Lung (tissue), 12 donors: Measurements from ENCODE around the gene PTPRD. TPM values are rescaled to one million over a fixed set of nuclear protein-coding genes. Genes with fewer than 3 reads are reported as not detected.

Experiments
- ATAC-seq: fragments of 200-7000 bp; cut with Tn5 transposase; one replicate; pipeline ENCODE4 v1.9.1; 2020; ENCODE audit warnings: moderate number of reproducible peaks; ENCODE audit not compliant: insufficient read depth, low FRiP score
- DNase-seq, 3 donors: peaks; one replicate each; pipeline ENCODE4 v3.0.0-alpha.2; 2013 to 2017
- H3K27ac ChIP-seq, 2 donors: one replicate each; pipeline ENCODE4 v1.5.1; 2013; ENCODE audit warnings: mild to moderate bottlenecking in 2 of 2, moderate library complexity in 2 of 2, control low read depth in 1 of 2, inconsistent platforms in 1 of 2, low read depth in 1 of 2, low read length in 1 of 2
- H3K27me3 ChIP-seq, 3 donors: one replicate each; pipeline ENCODE4 v1.5.1; 2013; ENCODE audit warnings: low read length in 2 of 3; ENCODE audit not compliant: control insufficient read depth in 3 of 3, insufficient read depth in 3 of 3
- H3K36me3 ChIP-seq, 4 donors: one replicate each; pipeline ENCODE4 v1.5.1; 2013; ENCODE audit warnings: low read length in 4 of 4, mild to moderate bottlenecking in 1 of 4, moderate library complexity in 1 of 4; ENCODE audit not compliant: control insufficient read depth in 4 of 4, insufficient read depth in 4 of 4
- H3K4me1 ChIP-seq, 5 donors: one replicate each; pipeline ENCODE4 v1.5.1; 2013; ENCODE audit warnings: low read length in 5 of 5, mild to moderate bottlenecking in 2 of 5, moderate library complexity in 1 of 5; ENCODE audit not compliant: control insufficient read depth in 5 of 5, insufficient read depth in 5 of 5
- H3K4me3 ChIP-seq: one replicate; pipeline ENCODE4 v1.5.1; 2013; ENCODE audit warnings: mild to moderate bottlenecking, control low read depth, moderate library complexity
- H3K9ac ChIP-seq, 2 donors: one replicate each; pipeline ENCODE4 v1.5.1; 2013; ENCODE audit warnings: low read length in 2 of 2, control low read depth in 1 of 2; ENCODE audit not compliant: insufficient read depth in 1 of 2
- H3K9me3 ChIP-seq, 4 donors: one replicate each; pipeline ENCODE4 v1.5.1; 2013; ENCODE audit warnings: low read length in 3 of 4, mild to moderate bottlenecking in 1 of 4, moderate library complexity in 1 of 4; ENCODE audit not compliant: control insufficient read depth in 4 of 4, insufficient read depth in 3 of 4
- CTCF ChIP-seq: IDR thresholded peaks from 2 replicates; pipeline ENCODE4 v1.5.1; 2012; ENCODE audit warnings: mild to moderate bottlenecking; ENCODE audit errors: control extremely low read depth, extremely low read depth
- WGBS, 2 donors: extraction: QIAGEN DNeasy Blood & Tissue Kit; methylation state at CpG; one replicate each; pipeline ENCODE4 v1.1.7; 2013; 5-methylcytosine and 5-hydroxymethylcytosine counted together
- polyA plus RNA-seq, 2 donors: library from polyadenylated mRNA; stranded (reverse); fragments of 200-250 nt; gene quantifications; one replicate each; pipeline ENCODE4 v1.2.1, GENCODE V29; 2013
- total RNA-seq, 2 donors: library from RNA; depleted of rRNA in 1 of 2; stranded (reverse); fragments of >200 nt in 1 of 2; gene quantifications; one replicate each; pipeline ENCODE4 v1.2.1, GENCODE V29; 2014 to 2021
- donor health status: control.
- donor health status: control.
- donor health status: Bipolar disorder and iron deficiency.
- donor health status: healthy.
- donor health status: DM: yes; HTN: yes; CAD: no.

Gene PTPRD
- total and polyA plus RNA-seq, 4 donors, result 1.9 to 145 (median 13.7) TPM

GRCh38 chr9:8600914-8601680, 2011.7 kb downstream of the PTPRD start:
- no peaks in the 10 kb centered on the region for H3K4me1 ChIP-seq
- H3K27ac ChIP-seq, result no peak overlapping the region
- peaks cover 0 to 2% (median 0%) of the 10 kb centered on the region in 4 donors for H3K9me3 ChIP-seq
- ATAC-seq (no peak), DNase-seq (no peak)
- H3K9ac ChIP-seq, result no peak overlapping the region
- no peaks in the 10 kb centered on the region for H3K27me3 ChIP-seq
- H3K4me3 ChIP-seq, result no peak overlapping the region
- TF ChIP-seq CTCF, result no peak
- WGBS, 2 donors, result 86 to 94% methylated on average over 4 of the region's 4 CpGs
- no peaks in the 10 kb centered on the region for H3K36me3 ChIP-seq

- H3K9me3 ChIP-seq, result peaks cover 0 to 2% (median 0%) of the 10 kb centered on the region in 4 donors
These were observed 2012.9 kb downstream of the PTPRD start for GRCh38 chr9:8599937-8600336.

GRCh38 chr9:8589476-8589875, 2023.3 kb downstream of the PTPRD start:
- no peak overlapping the region for H3K4me3 ChIP-seq
- no peak for DNase-seq
- H3K36me3 ChIP-seq, result peaks cover 0 to 2% (median 0%) of the 10 kb centered on the region in 4 donors
- ATAC-seq, result no peak
- no peak overlapping the region for H3K9ac ChIP-seq
- H3K27me3 ChIP-seq, result no peaks in the 10 kb centered on the region
- TF ChIP-seq CTCF, result no peak
- 86 to 92% methylated on average over 4 of the region's 4 CpGs for WGBS, 2 donors
- no peak overlapping the region for H3K27ac ChIP-seq
- H3K9me3 ChIP-seq, result peaks cover 0 to 2% (median 0%) of the 10 kb centered on the region in 4 donors
- no peaks in the 10 kb centered on the region for H3K4me1 ChIP-seq

More at GRCh38 chr9:8599937-8600336, 2012.9 kb downstream of the PTPRD start:
- 92 to 98% methylated on average over 5 of the region's 5 CpGs for WGBS, 2 donors
- Histone ChIP-seq H3K36me3 (no peaks in the 10 kb centered on the region), H3K4me3 (no peak overlapping the region), H3K27me3 (no peaks in the 10 kb centered on the region), H3K27ac (no peak overlapping the region), H3K9ac (no peak overlapping the region), H3K4me1 (no peaks in the 10 kb centered on the region)
- no peak for ATAC-seq
- DNase-seq, result no peak
- no peak for TF ChIP-seq CTCF
